Measurements from ENCODE around the gene MEGF6.

DNA sequence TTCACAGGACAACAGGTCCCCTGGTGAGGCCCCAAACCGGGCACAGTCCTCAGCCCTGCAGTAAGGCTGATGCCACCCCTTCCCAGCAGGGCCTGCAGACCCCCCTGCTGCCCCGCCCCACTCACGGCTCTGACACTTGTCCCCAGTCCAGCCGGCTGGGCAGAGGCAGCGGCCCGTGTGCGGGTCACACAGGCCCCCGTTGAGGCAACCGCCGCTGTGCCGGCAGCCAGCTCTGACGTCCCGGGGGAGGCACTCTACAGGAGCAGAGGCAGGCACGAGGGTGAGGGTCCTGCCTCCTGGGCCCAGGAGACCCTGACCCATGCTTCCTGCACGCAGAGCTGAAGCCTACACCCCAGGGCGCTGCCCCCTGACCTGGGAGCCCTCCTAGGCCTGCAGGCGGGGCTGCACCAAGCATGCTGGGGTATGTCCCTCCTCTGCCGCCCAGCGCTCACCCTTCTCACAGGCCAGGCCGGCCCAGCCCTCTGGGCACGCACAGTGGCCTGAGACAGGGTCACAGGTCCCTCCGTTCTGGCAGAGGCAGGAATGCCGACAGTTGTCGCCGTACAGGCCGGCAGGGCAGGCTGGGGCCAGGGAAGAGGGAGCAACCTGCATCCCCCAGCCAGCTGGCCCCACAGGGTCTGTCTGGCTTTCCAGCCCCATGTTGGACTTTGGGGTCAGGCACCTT, 112.9 kb downstream of the MEGF6 start:
- TF ChIP-seq, protein P1, sequence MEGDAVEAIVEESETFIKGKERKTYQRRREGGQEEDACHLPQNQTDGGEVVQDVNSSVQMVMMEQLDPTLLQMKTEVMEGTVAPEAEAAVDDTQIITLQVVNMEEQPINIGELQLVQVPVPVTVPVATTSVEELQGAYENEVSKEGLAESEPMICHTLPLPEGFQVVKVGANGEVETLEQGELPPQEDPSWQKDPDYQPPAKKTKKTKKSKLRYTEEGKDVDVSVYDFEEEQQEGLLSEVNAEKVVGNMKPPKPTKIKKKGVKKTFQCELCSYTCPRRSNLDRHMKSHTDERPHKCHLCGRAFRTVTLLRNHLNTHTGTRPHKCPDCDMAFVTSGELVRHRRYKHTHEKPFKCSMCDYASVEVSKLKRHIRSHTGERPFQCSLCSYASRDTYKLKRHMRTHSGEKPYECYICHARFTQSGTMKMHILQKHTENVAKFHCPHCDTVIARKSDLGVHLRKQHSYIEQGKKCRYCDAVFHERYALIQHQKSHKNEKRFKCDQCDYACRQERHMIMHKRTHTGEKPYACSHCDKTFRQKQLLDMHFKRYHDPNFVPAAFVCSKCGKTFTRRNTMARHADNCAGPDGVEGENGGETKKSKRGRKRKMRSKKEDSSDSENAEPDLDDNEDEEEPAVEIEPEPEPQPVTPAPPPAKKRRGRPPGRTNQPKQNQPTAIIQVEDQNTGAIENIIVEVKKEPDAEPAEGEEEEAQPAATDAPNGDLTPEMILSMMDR (IDR thresholded peaks at IDR 0.05): no peak
- TF ChIP-seq POLR2A (IDR thresholded peaks at IDR 0.05): no peak
